GM19035 (cell line): Measurements from ENCODE around the gene HDHD2.

Experiments
- ATAC-seq: cut with Tn5 transposase; IDR thresholded peaks from one replicate; pipeline ENCODE4 v1.9.1; 2021; ENCODE audit not compliant: unreplicated experiment

The HDHD2 gene

GRCh38 chr18:47149457-47150028 lies 757 bp downstream of the HDHD2 start:
- ATAC-seq = no peak

- no peak for ATAC-seq
Measured at GRCh38 chr18:47146206-47146605, 4.1 kb downstream of the HDHD2 start.

GRCh38 chr18:47143899-47144485 lies 6.3 kb downstream of the HDHD2 start:
- ATAC-seq = no peak

GRCh38 chr18:47143153-47143552 lies 7.1 kb downstream of the HDHD2 start:
- no peak for ATAC-seq

GRCh38 chr18:47141289-47141688 lies 9.0 kb downstream of the HDHD2 start:
- no peak for ATAC-seq

- no peak for ATAC-seq
Measured at GRCh38 chr18:47121146-47121545, 29.2 kb downstream of the HDHD2 start.

- no peak for ATAC-seq
Measured at GRCh38 chr18:47120428-47120827, 29.9 kb downstream of the HDHD2 start.

GRCh38 chr18:47118981-47119380 lies 31.3 kb downstream of the HDHD2 start:
- ATAC-seq = no peak

GRCh38 chr18:47115205-47115604 lies 35.1 kb downstream of the HDHD2 start:
- ATAC-seq = no peak

GRCh38 chr18:47113796-47114540 lies 36.3 kb downstream of the HDHD2 start:
- no peak for ATAC-seq

- ATAC-seq = no peak
Measured at GRCh38 chr18:47110492-47111274, 39.6 kb downstream of the HDHD2 start.

GRCh38 chr18:47109720-47110119 lies 40.6 kb downstream of the HDHD2 start:
- ATAC-seq = no peak

GRCh38 chr18:47108998-47109405 lies 41.3 kb downstream of the HDHD2 start:
- ATAC-seq = no peak

- no peak for ATAC-seq
Measured at GRCh38 chr18:47108373-47108772, 41.9 kb downstream of the HDHD2 start.

GRCh38 chr18:47100212-47100831 lies 50.0 kb downstream of the HDHD2 start:
- no peak for ATAC-seq

- ATAC-seq = no peak
Measured at GRCh38 chr18:47095810-47096209, 54.5 kb downstream of the HDHD2 start.

- no peak for ATAC-seq
Measured at GRCh38 chr18:47087676-47088075, 62.6 kb downstream of the HDHD2 start.

- no peak for ATAC-seq
Measured at GRCh38 chr18:47081578-47081977, 68.7 kb downstream of the HDHD2 start.

GRCh38 chr18:47080872-47081271 lies 69.4 kb downstream of the HDHD2 start:
- ATAC-seq = no peak

GRCh38 chr18:47077111-47077510 lies 73.2 kb downstream of the HDHD2 start:
- no peak for ATAC-seq
